ENCODE results near the gene CGB3. TPM values are rescaled to one million over a fixed set of nuclear protein-coding genes. Genes with fewer than 3 reads are reported as not detected.
A peak's percentile ranks its signal among the peaks of the same experiment; 100 is the strongest.

CGB3 gene
- total and polyA plus RNA-seq, 2 of the 4 experiments (the other 2 are of a cell fraction) = not detected

GRCh38 chr19:49014123-49014869 lies 9.8 kb downstream of the CGB3 start:
- peak; percentile 40 for DNase-seq
- in situ Hi-C loops (cut with MboI; ENCODE audit: low sequenced_read_pairs) = no loop called here
- no peak for TF ChIP-seq NFE2L2 (IDR thresholded peaks at IDR 0.05; ENCODE audit: low read depth, low read length)
- no peak for TF ChIP-seq MXI1 (IDR thresholded peaks at IDR 0.05; ENCODE audit: borderline replicate concordance, low read depth, low read length)
- TF ChIP-seq BHLHE40 (IDR thresholded peaks at IDR 0.05; ENCODE audit: low read depth, low read length) = no peak
- TF ChIP-seq POLR2A (IDR thresholded peaks at IDR 0.05; ENCODE audit: low read depth, low read length) = no peak
- TF ChIP-seq SMC3 (IDR thresholded peaks at IDR 0.05; ENCODE audit: low read depth, low read length) = no peak
- TF ChIP-seq RCOR1 (IDR thresholded peaks at IDR 0.05; ENCODE audit: insufficient replicate concordance, low read length) = no peak
- no peak for TF ChIP-seq CHD1 (IDR thresholded peaks at IDR 0.05; ENCODE audit: low read depth, low read length)
- no peak for TF ChIP-seq MAZ (IDR thresholded peaks at IDR 0.05; ENCODE audit: borderline replicate concordance, low read depth, low read length)
- TF ChIP-seq USF2 (IDR thresholded peaks at IDR 0.05; ENCODE audit: low read depth, low read length) = no peak
- TF ChIP-seq CTCF (conservative IDR thresholded peaks at IDR 0.05; ENCODE audit: low read depth, low read length) = no peak
- TF ChIP-seq ELK1 (IDR thresholded peaks at IDR 0.05; ENCODE audit: borderline replicate concordance, low read depth, low read length) = no peak
- no peak for TF ChIP-seq FOS (IDR thresholded peaks at IDR 0.05; ENCODE audit: low read depth, low read length)
- TF ChIP-seq RFX5 (IDR thresholded peaks at IDR 0.05; ENCODE audit: low read depth, low read length) = no peak
- no peak for TF ChIP-seq CEBPB (IDR thresholded peaks at IDR 0.05; ENCODE audit: low read depth, low read length)
- no peak for TF ChIP-seq MAFK (IDR thresholded peaks at IDR 0.05; ENCODE audit: low read depth, low read length)

More at GRCh38 chr19:49014123-49014869, 9.8 kb downstream of the CGB3 start:
- 98% methylated on average over 16 of the region's 32 CpGs; no CpG with 5 or more reads in 1 of the 2 experiments for WGBS, 2 experiments (ENCODE audit: extremely low coverage in 2 of 2, insufficient read length in 1 of 2)
- Histone ChIP-seq H3K4ac (ENCODE audit: low read depth, low read length) (no peak overlapping the region), H3K79me1 (ENCODE audit: low read depth in 1 of 2, low read length in 2 of 2) (peaks cover 0 to 3% of the 10 kb centered on the region in 2 experiments; a peak in 1 of 4 replicates), H3K36me3 (ENCODE audit: control insufficient read depth, insufficient read depth, low read length) (peaks cover 55% of the 10 kb centered on the region), H4K20me1 (ENCODE audit: insufficient read depth, low read length) (no peaks in the 10 kb centered on the region; the same call in 1 of the 2 replicates), H3K27me3 (ENCODE audit: control insufficient read depth, insufficient read depth, low read length) (no peaks in the 10 kb centered on the region), H4K91ac (ENCODE audit: insufficient read depth, low read depth, low read length) (no peak overlapping the region), H3K4me2 (ENCODE audit: low read depth, low read length) (no peak overlapping the region), H3K9ac (ENCODE audit: low read depth, low read length) (no peak overlapping the region), H3K9me1 (ENCODE audit: insufficient read depth, low read length) (0 out of 2 replicates have a peak, but pooled peaks cover 5% of the 10 kb centered on the region), H3K27ac (ENCODE audit: insufficient read depth, low read length) (no peak overlapping the region), H2AFZ (replicated peaks; ENCODE audit: low read length, poor library complexity) (no peak overlapping the region), H3K9me3 (ENCODE audit: control insufficient read depth, insufficient read depth, low read length) (no peaks in the 10 kb centered on the region), H3K56ac (ENCODE audit: extremely low read depth, insufficient read depth, low read length) (no peak overlapping the region), H3K4me1 (ENCODE audit: control insufficient read depth, insufficient read depth, low read length) (peaks cover 5% of the 10 kb centered on the region; the same call in 1 of the 2 replicates), H2AK9ac (replicated peaks; ENCODE audit: low read depth, low read length, poor library complexity) (peak overlapping the region; percentile 57), H2AK5ac (ENCODE audit: low read depth, low read length) (no peak overlapping the region; the same call in 1 of the 2 replicates), H2BK120ac (ENCODE audit: low read depth, low read length) (no peak overlapping the region), H3K4me3 (ENCODE audit: insufficient read depth, low read depth, low read length) (no peak overlapping the region), H2BK15ac (ENCODE audit: low read depth, low read length) (no peak overlapping the region), H2BK20ac (ENCODE audit: low read depth, low read length) (no peak overlapping the region), H4K5ac (ENCODE audit: low read depth, low read length) (no peak overlapping the region), H3K23ac (ENCODE audit: low read depth, low read length) (no peak overlapping the region), H4K8ac (ENCODE audit: low read depth in 2 of 2, low read length in 2 of 2) (no peak overlapping the region), H3K14ac (replicated peaks; ENCODE audit: low read depth, low read length) (no peak overlapping the region), H3K18ac (ENCODE audit: low read depth, low read length) (no peak overlapping the region), H2BK5ac (ENCODE audit: low read depth, low read length, poor library complexity, severe bottlenecking) (no peak overlapping the region)
- POLR2A ChIA-PET (ENCODE audit: unreplicated experiment) = no interaction called here
- CTCF ChIA-PET = interaction anchor here (1.0 to 1.6 kb wide), 2 partner anchors 15 to 17 kb away, joined by 3 to 5 read pairs; no protein-coding TSS in a partner anchor
- no TSS peak for BruUV-seq (replicated peaks)
- dilution Hi-C loops (cut with HindIII; ENCODE audit: low sequenced_read_pairs, unreplicated experiment) = no loop called here
- ATAC-seq (ENCODE audit: low read depth) = no peak
- intact Hi-C loops (cut with micrococcal nuclease) = no loop called here

Measured in IMR-90 (cell line).